GM12892 (cell line): ENCODE data around the gene TSGA10.

Experiments
- POLR2A ChIP-seq: IDR thresholded peaks from 2 replicates; pipeline ENCODE4 v1.6.1; 2011; ENCODE audit warnings: low read depth, low read length, control low read depth
- TAF1 ChIP-seq: IDR thresholded peaks from 2 replicates; pipeline ENCODE4 v1.6.1; 2011; ENCODE audit warnings: low read depth, mild to moderate bottlenecking, control low read depth, low read length, borderline replicate concordance

GRCh38 chr2:98948956-98949739 is 205.6 kb downstream of the TSGA10 start:
- TF ChIP-seq POLR2A = no peak
- no peak for TF ChIP-seq TAF1
